BJ (cell line): ENCODE results near the gene MRPL2. TPM values are rescaled to one million over a fixed set of nuclear protein-coding genes. Genes with fewer than 3 reads are reported as not detected.

ENCODE experiments used
- CTCF ChIA-PET: fragments of 350-600 bp; formaldehyde crosslinking; extraction: SDS; loops from one replicate; lab custom pipeline; 2021; ENCODE audit warnings: antibody characterized with exemption, inconsistent platforms; lab: Yijun Ruan, JAX
- POLR2A ChIA-PET: fragments of 300-600 bp; sonication (Branson Sonifier 250); formaldehyde crosslinking; extraction: SDS; loops from one replicate; lab custom pipeline; 2021; ENCODE audit warnings: antibody characterized with exemption; lab: Charles Lee
- DNase-seq: peaks from one replicate; pipeline ENCODE4 v3.0.0-alpha.2; 2011; ENCODE audit warnings: low read depth
- H3K27me3 ChIP-seq: 2 replicates; pipeline ENCODE4 v1.6.0; 2011; ENCODE audit warnings: low read length; ENCODE audit not compliant: control insufficient read depth, insufficient read depth
- H3K36me3 ChIP-seq: 2 replicates; pipeline ENCODE4 v1.5.1; 2011; ENCODE audit warnings: low read length; ENCODE audit not compliant: control insufficient read depth, insufficient read depth
- H3K4me3 ChIP-seq: 2 replicates; pipeline ENCODE4 v1.5.1; 2011; ENCODE audit warnings: low read depth, mild to moderate bottlenecking, control low read depth, low read length
- polyA plus RNA-seq: library from polyadenylated mRNA; depleted of rRNA; stranded (reverse); fragments of >200 nt; gene quantifications from 2 replicates; pipeline ENCODE4 v1.2.3, GENCODE V29; 2011; rRNA removed
- TF ChIP-seq, protein P1 (sequence below): IDR thresholded peaks from 2 replicates; pipeline ENCODE4 v1.5.1; 2011; ENCODE audit warnings: low read depth, mild to moderate bottlenecking, control low read depth, inconsistent platforms, low read length, moderate library complexity; ENCODE audit not compliant: insufficient read depth

Gene MRPL2
- polyA plus RNA-seq, 1 experiment, result 22.8 TPM

DNA sequence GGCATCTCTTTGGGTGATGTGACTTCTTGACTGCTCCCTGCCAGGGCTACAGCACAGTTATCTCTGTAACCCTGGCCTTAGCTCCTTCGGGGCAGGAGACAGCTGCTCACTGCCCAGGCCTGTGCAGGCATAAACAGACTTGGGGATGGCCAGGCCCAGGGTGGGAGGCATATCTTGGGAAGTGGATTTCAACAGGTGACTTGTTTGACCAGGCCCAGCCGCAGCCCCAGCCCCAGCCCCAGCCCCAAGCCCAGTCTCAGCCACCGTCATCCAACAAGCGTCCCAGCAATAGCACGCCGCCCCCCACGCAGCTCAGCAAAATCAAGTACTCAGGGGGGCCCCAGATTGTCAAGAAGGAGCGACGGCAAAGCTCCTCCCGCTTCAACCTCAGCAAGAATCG, 53.0 kb downstream of the MRPL2 start:
- TF ChIP-seq, protein P1, sequence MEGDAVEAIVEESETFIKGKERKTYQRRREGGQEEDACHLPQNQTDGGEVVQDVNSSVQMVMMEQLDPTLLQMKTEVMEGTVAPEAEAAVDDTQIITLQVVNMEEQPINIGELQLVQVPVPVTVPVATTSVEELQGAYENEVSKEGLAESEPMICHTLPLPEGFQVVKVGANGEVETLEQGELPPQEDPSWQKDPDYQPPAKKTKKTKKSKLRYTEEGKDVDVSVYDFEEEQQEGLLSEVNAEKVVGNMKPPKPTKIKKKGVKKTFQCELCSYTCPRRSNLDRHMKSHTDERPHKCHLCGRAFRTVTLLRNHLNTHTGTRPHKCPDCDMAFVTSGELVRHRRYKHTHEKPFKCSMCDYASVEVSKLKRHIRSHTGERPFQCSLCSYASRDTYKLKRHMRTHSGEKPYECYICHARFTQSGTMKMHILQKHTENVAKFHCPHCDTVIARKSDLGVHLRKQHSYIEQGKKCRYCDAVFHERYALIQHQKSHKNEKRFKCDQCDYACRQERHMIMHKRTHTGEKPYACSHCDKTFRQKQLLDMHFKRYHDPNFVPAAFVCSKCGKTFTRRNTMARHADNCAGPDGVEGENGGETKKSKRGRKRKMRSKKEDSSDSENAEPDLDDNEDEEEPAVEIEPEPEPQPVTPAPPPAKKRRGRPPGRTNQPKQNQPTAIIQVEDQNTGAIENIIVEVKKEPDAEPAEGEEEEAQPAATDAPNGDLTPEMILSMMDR, result no peak
- peaks cover 10% of the 10 kb centered on the region for H3K36me3 ChIP-seq
- no peaks in the 10 kb centered on the region for H3K27me3 ChIP-seq
- H3K4me3 ChIP-seq, result no peak overlapping the region
- no peak for DNase-seq
- CTCF ChIA-PET, result interaction anchor here (1.5 to 3.7 kb wide), 2 partner anchors 9 to 11 kb away, joined by 4 to 16 read pairs; no protein-coding TSS in a partner anchor
- POLR2A ChIA-PET, result no interaction called here

DNA sequence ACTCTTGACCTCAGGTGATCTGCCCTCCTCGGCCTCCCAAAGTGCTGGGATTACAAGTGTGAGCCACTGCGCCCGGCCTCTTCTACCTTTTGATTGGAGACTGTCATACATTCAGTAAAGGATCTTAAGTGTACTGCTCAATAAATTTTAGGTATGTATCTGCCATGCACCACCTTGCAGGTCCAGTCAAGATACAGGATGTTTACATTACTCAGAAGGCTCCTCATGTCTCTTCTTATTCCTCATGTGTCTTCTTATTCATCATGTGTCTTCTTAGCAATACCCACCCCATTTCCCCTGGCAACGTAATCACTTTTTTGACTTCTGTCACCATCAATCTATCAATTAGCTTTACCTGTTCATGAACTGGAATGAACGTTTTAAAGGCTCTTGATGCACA, 53.4 kb downstream of the MRPL2 start:
- POLR2A ChIA-PET, result no interaction called here
- H3K36me3 ChIP-seq, result peaks cover 9% of the 10 kb centered on the region
- H3K27me3 ChIP-seq, result no peaks in the 10 kb centered on the region
- TF ChIP-seq, protein P1, result no peak
- DNase-seq, result no peak
- H3K4me3 ChIP-seq, result no peak overlapping the region
- CTCF ChIA-PET, result interaction anchor here (1.5 kb wide), 1 partner anchor 11 kb away, joined by 4 read pairs; no protein-coding TSS in a partner anchor

Other genes starting within 250 kb of the MRPL2 start
- gene RPL7L1, start 179.8 kb downstream of the MRPL2 start, polyA plus RNA-seq, result 30.2 and 44.4 TPM in 2 replicates
- not detected in 2 replicates for gene PTCRA, start 143.4 kb downstream of the MRPL2 start, polyA plus RNA-seq
- gene CNPY3, start 130.0 kb downstream of the MRPL2 start, polyA plus RNA-seq, result 45.7 and 50.6 TPM in 2 replicates
- gene GNMT, start 98.7 kb downstream of the MRPL2 start, polyA plus RNA-seq, result 0.10 and 0.39 TPM in 2 replicates
- gene PEX6, start 80.3 kb downstream of the MRPL2 start, polyA plus RNA-seq, result 2.8 and 5.6 TPM in 2 replicates
- gene PPP2R5D, start 74.9 kb downstream of the MRPL2 start, polyA plus RNA-seq, result 52.7 and 61.8 TPM in 2 replicates
- gene MEA1, start 45.5 kb downstream of the MRPL2 start, polyA plus RNA-seq, result 107 and 121 TPM in 2 replicates
- gene KLHDC3, start 45.2 kb downstream of the MRPL2 start, polyA plus RNA-seq, result 56.0 and 102 TPM in 2 replicates
- gene RRP36, start 37.8 kb downstream of the MRPL2 start, polyA plus RNA-seq, result 43.1 and 52.7 TPM in 2 replicates
- gene CUL7, start 5.6 kb downstream of the MRPL2 start, polyA plus RNA-seq, result 31.8 and 50.7 TPM in 2 replicates
- 13.2 and 16.8 TPM in 2 replicates for gene KLC4, start 197 bp upstream of the MRPL2 start, polyA plus RNA-seq
- gene PTK7, start 16.9 kb upstream of the MRPL2 start, polyA plus RNA-seq, result 187 and 362 TPM in 2 replicates
- 34.8 and 50.5 TPM in 2 replicates for gene SRF, start 111.8 kb upstream of the MRPL2 start, polyA plus RNA-seq
- gene CUL9, start 122.8 kb upstream of the MRPL2 start, polyA plus RNA-seq, result 9.7 and 12.4 TPM in 2 replicates
- 48.6 and 63.9 TPM in 2 replicates for gene DNPH1, start 170.0 kb upstream of the MRPL2 start, polyA plus RNA-seq
- gene TTBK1, start 184.0 kb upstream of the MRPL2 start, polyA plus RNA-seq, result 0.01 TPM in 1 of 2 replicates, not detected in the other
- not detected in 2 replicates for gene SLC22A7, start 238.8 kb upstream of the MRPL2 start, polyA plus RNA-seq
- not detected in 2 replicates for gene CRIP3, start 249.4 kb upstream of the MRPL2 start, polyA plus RNA-seq